ENCODE results near the gene RUNX1. TPM values are rescaled to one million over a fixed set of nuclear protein-coding genes. Genes with fewer than 3 reads are reported as not detected.

Gene RUNX1
- polyA plus RNA-seq, 3 donors, result 6.2 to 49.7 (median 8.7) TPM

DNA sequence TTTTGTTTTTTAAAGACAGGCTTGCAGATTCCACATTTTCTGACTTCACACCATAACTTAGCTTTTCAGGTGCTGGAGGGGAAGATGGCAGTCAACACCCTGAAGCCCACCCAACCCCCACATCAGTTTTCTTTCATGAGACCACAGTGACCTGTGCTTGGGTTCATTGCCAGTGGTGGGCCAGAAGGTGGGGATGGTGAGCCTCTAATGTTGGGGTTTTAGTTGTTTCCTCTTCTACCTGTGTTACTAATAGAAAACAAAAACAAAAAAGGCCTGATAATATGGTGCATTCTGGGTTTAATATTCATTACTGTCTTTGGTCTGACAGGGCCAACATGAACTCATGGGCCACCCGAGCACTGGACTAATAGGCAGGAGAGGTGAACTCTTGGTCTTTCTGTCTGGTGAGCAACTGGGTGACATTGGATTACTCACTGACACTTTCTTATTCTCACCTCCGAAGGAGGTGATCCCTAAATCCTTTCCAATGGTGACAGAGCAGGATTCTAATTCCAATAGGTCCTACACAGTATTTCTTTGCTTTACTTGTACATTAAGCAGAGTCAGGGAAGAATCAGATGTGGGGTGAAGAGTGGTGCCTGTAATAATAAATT lies 247.5 kb downstream of the RUNX1 start:
- Histone ChIP-seq H3K4me2 (replicated peaks; ENCODE audit: extremely low read depth, low read length, poor library complexity, severe bottlenecking) (no peak overlapping the region), H3K79me2 (ENCODE audit: insufficient read depth, low read length) (peaks cover 84% of the 10 kb centered on the region), H3K27ac (ENCODE audit: low read depth in 1 of 2, low read length in 2 of 2) (peak overlapping the region in 1 of 2 donors; percentile 47), H3K4me3 (replicated peaks in 1 of 3; ENCODE audit: low read depth in 2 of 3, low read length in 3 of 3) (no peak overlapping the region), H3K9me3 (replicated peaks in 1 of 2; ENCODE audit: control insufficient read depth in 1 of 2, insufficient read depth in 1 of 2, low read length in 2 of 2) (no peaks in the 10 kb centered on the region), H4K20me1 (ENCODE audit: insufficient read depth, low read length) (peaks cover 73% of the 10 kb centered on the region), H3K9ac (ENCODE audit: insufficient read depth, low read length, poor library complexity, severe bottlenecking) (no peak overlapping the region), H3K4me1 (ENCODE audit: control insufficient read depth in 1 of 2, insufficient read depth in 2 of 2, low read length in 2 of 2) (peaks cover 9 to 15% of the 10 kb centered on the region in 2 donors), H3K27me3 (ENCODE audit: control insufficient read depth in 2 of 2, insufficient read depth in 2 of 2, low read length in 2 of 2) (no peaks in the 10 kb centered on the region), H3K36me3 (replicated peaks in 1 of 2; ENCODE audit: control insufficient read depth in 1 of 2, insufficient read depth in 2 of 2, low read length in 2 of 2) (peaks cover 38 to 69% of the 10 kb centered on the region in 2 donors), H2AFZ (ENCODE audit: insufficient read depth, low read depth, low read length, poor library complexity, severe bottlenecking) (no peak overlapping the region)
- intact Hi-C loops (cut with micrococcal nuclease), result loop anchor here in 1 of 2 donors (10.0 kb wide), 1 partner anchor 243 kb away; the partner anchor contains the start of gene RUNX1
- Mint-ChIP-seq H3K4me3 (no peak overlapping the region), H3K36me3 (peaks cover 70 to 71% of the 10 kb centered on the region in 2 donors), H3K4me1 (peaks cover 30% of the 10 kb centered on the region), H3K27me3 (ENCODE audit: low read depth in 3 of 3) (no peaks in the 10 kb centered on the region), H3K27ac (peak overlapping the region in 6 of 7 donors; percentile 26 to 83 (median 73)), H3K9me3 (no peaks in the 10 kb centered on the region)
- no CpG with 5 or more reads among the region's 2 CpGs for WGBS (ENCODE audit: insufficient coverage)
- TF ChIP-seq, protein P1, sequence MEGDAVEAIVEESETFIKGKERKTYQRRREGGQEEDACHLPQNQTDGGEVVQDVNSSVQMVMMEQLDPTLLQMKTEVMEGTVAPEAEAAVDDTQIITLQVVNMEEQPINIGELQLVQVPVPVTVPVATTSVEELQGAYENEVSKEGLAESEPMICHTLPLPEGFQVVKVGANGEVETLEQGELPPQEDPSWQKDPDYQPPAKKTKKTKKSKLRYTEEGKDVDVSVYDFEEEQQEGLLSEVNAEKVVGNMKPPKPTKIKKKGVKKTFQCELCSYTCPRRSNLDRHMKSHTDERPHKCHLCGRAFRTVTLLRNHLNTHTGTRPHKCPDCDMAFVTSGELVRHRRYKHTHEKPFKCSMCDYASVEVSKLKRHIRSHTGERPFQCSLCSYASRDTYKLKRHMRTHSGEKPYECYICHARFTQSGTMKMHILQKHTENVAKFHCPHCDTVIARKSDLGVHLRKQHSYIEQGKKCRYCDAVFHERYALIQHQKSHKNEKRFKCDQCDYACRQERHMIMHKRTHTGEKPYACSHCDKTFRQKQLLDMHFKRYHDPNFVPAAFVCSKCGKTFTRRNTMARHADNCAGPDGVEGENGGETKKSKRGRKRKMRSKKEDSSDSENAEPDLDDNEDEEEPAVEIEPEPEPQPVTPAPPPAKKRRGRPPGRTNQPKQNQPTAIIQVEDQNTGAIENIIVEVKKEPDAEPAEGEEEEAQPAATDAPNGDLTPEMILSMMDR (IDR thresholded peaks at IDR 0.05), result no peak
- DNase-seq, result peak in 1 of 3 donors; percentile 24

DNA sequence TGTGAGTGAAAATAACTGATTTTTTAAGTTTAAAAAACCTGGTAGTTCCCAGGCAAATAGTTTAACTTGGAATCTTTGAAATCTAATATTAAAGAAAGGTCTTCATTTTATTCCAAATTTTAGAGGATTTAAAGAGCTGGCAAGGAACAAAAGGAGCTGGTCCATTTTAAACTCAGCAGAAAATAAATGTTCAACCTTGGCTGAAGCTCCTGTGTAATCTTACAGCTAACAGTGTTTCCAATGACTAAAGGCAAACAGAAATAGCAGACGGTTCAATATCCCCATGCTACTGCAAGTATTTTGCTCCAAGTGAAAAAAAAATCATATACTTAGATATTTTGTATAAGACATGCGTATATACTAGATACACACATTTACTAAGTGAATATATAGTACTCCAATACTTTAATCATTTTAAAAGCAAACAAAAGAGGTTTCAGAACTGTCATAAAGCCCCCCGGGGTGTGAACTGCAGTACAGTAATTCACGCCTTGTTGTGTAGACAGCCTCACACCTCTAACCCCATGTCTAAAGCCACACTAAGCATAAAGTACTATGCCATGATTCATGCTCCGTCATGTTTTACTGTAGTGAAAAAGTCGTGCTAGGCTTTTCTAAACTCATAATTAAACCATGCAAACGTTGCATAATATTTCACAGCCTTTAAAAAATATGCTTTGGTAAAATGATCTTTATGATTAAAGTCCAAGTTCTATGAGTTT lies 248.1 kb downstream of the RUNX1 start:
- no peak for DNase-seq
- Histone ChIP-seq H3K79me2 (ENCODE audit: insufficient read depth, low read length) (peaks cover 84% of the 10 kb centered on the region), H3K9ac (ENCODE audit: insufficient read depth, low read length, poor library complexity, severe bottlenecking) (no peak overlapping the region), H3K4me1 (ENCODE audit: control insufficient read depth in 1 of 2, insufficient read depth in 2 of 2, low read length in 2 of 2) (peaks cover 9 to 15% of the 10 kb centered on the region in 2 donors), H3K36me3 (replicated peaks in 1 of 2; ENCODE audit: control insufficient read depth in 1 of 2, insufficient read depth in 2 of 2, low read length in 2 of 2) (peaks cover 44 to 71% of the 10 kb centered on the region in 2 donors), H3K9me3 (replicated peaks in 1 of 2; ENCODE audit: control insufficient read depth in 1 of 2, insufficient read depth in 1 of 2, low read length in 2 of 2) (no peaks in the 10 kb centered on the region), H3K27me3 (ENCODE audit: control insufficient read depth in 2 of 2, insufficient read depth in 2 of 2, low read length in 2 of 2) (no peaks in the 10 kb centered on the region), H2AFZ (ENCODE audit: insufficient read depth, low read depth, low read length, poor library complexity, severe bottlenecking) (no peak overlapping the region), H4K20me1 (ENCODE audit: insufficient read depth, low read length) (peaks cover 80% of the 10 kb centered on the region), H3K27ac (ENCODE audit: low read depth in 1 of 2, low read length in 2 of 2) (peak overlapping the region in 1 of 2 donors; percentile 17), H3K4me2 (replicated peaks; ENCODE audit: extremely low read depth, low read length, poor library complexity, severe bottlenecking) (no peak overlapping the region), H3K4me3 (replicated peaks in 1 of 3; ENCODE audit: low read depth in 2 of 3, low read length in 3 of 3) (no peak overlapping the region)
- intact Hi-C loops (cut with micrococcal nuclease), result loop anchor here in 1 of 2 donors (10.0 kb wide), 1 partner anchor 244 kb away; the partner anchor contains the start of gene RUNX1
- WGBS (ENCODE audit: insufficient coverage), result 80% methylated on average over 2 of the region's 7 CpGs
- H3K36me3 Mint-ChIP-seq, result peaks cover 72 to 78% of the 10 kb centered on the region in 2 donors
- no peaks in the 10 kb centered on the region for H3K27me3 Mint-ChIP-seq (ENCODE audit: low read depth in 3 of 3)
- peak overlapping the region in 5 of 7 donors; percentile 14 to 79 (median 57) for H3K27ac Mint-ChIP-seq
- TF ChIP-seq, protein P1 (IDR thresholded peaks at IDR 0.05), result no peak
- peaks cover 26% of the 10 kb centered on the region for H3K4me1 Mint-ChIP-seq
- no peak overlapping the region for H3K4me3 Mint-ChIP-seq
- no peaks in the 10 kb centered on the region for H3K9me3 Mint-ChIP-seq
